Raji (cell line): ENCODE data around the gene ADAMTS12.

ENCODE experiments used
- POLR2A ChIP-seq: IDR thresholded peaks from 2 replicates; pipeline ENCODE4 v1.6.1; 2011; ENCODE audit warnings: low read depth, low read length, control low read depth; ENCODE audit not compliant: insufficient read depth

Gene ADAMTS12, protein sequence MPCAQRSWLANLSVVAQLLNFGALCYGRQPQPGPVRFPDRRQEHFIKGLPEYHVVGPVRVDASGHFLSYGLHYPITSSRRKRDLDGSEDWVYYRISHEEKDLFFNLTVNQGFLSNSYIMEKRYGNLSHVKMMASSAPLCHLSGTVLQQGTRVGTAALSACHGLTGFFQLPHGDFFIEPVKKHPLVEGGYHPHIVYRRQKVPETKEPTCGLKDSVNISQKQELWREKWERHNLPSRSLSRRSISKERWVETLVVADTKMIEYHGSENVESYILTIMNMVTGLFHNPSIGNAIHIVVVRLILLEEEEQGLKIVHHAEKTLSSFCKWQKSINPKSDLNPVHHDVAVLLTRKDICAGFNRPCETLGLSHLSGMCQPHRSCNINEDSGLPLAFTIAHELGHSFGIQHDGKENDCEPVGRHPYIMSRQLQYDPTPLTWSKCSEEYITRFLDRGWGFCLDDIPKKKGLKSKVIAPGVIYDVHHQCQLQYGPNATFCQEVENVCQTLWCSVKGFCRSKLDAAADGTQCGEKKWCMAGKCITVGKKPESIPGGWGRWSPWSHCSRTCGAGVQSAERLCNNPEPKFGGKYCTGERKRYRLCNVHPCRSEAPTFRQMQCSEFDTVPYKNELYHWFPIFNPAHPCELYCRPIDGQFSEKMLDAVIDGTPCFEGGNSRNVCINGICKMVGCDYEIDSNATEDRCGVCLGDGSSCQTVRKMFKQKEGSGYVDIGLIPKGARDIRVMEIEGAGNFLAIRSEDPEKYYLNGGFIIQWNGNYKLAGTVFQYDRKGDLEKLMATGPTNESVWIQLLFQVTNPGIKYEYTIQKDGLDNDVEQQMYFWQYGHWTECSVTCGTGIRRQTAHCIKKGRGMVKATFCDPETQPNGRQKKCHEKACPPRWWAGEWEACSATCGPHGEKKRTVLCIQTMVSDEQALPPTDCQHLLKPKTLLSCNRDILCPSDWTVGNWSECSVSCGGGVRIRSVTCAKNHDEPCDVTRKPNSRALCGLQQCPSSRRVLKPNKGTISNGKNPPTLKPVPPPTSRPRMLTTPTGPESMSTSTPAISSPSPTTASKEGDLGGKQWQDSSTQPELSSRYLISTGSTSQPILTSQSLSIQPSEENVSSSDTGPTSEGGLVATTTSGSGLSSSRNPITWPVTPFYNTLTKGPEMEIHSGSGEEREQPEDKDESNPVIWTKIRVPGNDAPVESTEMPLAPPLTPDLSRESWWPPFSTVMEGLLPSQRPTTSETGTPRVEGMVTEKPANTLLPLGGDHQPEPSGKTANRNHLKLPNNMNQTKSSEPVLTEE (N-terminal part only)

DNA sequence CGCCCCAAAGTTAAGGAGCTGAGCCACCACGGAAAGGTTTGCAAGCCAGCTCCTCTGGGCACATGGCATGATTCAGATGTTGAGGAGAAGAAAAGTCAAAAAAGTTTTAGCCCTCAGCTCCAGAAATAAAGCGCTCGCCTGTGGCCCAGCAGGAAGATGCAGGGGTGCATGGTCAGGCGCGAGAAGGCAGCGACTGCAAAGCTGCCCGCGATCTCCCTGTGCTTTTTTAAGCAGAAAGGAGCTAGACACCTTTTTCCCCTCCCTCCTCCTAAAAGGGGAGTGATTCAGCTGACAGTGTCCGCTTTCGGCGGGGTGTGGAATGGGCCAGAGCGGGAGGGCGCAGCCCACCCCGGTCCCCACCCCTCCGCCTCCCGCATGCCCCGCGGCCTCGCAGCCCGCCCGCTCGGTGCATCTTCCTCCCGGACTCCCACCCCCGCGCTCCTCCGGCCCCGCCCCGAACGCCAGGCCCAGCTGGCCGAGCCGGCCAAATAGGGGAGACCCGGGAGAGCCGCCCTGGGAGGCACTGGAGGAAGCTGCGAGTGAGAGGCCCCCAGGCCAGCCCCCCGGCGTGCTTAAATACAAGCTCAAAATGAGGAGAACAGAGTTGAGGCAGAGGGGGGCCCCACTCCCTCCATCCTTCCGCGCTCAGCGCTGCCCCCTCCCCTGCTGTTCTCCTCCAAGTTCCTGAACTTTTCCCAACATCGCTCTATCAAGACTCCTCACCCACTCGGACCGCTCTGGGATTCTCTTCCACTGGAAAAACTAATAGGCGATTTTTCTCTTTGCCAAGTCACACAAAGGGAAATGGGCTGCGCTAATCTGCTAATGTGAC lies at the start of gene ADAMTS12:
ADAMTS12 (minus strand) TSS at position 203 of the 832 bp plus-strand sequence; CDS start at position 69, 134 bp downstream.
- TF ChIP-seq POLR2A: no peak

DNA sequence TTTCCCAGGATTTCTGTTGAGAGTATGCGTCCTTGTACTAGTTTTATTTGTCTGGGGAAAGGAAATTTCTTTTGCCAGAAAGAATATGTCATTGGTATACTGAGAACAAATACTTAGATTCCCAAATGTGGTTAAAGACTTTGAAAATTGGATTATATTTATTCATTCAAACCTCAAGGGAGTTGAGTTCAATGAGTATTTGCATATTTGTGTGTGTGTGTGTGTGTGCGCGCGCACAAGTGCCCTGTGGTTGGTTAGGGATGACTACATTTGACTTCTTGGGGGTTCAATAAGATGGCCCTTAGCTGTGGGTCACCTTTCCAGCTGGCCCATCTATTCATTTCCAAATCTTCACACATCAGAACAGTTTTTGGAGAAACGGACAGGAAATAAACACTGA lies 49.3 kb upstream of the ADAMTS12 start:
- no peak for TF ChIP-seq POLR2A

DNA sequence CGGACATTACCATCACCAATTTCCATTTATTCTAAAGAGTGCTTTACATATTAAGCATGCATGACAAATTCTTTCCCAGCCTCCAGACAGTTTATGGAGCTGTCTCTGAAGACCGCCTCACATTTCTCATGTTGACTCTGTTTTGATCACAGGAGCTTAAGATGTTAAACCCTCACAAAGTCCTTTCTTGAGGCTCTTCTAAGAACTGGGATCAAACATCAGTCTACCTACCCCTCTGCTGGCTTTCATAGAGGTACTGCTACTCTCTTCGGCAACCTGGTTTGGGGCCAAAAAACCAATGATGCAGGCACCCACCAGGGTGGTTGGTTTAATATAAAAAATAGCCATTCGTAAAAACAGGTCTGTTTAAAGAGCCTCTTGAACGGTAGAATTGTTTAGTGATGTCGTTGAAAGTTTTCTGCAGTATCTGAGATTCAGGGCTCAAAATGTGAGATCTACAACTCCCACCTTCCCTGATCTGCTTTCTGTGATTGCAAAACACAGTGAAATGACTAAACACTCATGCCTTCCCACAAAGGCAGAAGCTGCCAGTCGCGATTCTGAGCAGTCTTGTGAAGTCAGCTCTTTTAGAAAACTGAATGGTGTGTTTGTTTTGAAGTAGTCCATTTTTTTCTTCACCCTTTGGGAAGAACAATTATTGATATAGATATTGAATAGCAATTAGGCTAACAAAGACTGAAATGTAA lies 47.9 kb upstream of the ADAMTS12 start:
- TF ChIP-seq POLR2A: no peak

DNA sequence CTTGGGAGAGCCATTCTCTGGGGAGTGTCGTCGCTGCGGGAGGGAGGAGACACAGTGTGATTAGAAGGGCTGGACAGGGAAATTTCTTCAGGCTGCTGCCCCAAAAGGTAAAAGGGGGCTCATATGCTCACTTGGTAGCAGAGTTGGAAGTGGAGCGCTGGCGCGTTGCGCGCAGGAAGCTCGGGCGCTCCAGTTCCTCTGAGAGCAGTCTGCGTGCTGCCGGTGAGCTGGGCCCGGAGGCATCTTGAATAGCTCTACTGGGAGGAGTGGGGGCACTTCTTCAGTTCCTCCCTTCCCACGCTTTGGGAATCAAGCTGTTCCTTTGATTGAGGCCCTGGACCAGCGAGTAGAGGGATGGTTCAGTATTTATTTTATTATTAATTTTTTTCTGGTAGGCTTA lies 47.1 kb upstream of the ADAMTS12 start:
- no peak for TF ChIP-seq POLR2A

DNA sequence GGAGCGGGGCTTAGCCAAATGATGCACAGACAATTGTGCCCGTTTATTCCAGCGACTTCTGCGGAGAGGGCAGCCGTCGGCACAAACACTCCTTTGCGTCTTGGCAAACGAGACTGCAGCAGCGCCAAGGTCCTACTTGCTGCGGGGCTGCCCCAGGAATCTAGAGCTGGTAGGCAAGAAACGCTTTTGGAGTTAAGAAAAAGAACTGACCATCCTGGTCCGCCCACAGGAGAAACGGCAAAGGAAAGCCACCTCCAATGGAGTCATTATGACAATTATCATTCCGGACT lies 46.7 kb upstream of the ADAMTS12 start:
- no peak for TF ChIP-seq POLR2A

DNA sequence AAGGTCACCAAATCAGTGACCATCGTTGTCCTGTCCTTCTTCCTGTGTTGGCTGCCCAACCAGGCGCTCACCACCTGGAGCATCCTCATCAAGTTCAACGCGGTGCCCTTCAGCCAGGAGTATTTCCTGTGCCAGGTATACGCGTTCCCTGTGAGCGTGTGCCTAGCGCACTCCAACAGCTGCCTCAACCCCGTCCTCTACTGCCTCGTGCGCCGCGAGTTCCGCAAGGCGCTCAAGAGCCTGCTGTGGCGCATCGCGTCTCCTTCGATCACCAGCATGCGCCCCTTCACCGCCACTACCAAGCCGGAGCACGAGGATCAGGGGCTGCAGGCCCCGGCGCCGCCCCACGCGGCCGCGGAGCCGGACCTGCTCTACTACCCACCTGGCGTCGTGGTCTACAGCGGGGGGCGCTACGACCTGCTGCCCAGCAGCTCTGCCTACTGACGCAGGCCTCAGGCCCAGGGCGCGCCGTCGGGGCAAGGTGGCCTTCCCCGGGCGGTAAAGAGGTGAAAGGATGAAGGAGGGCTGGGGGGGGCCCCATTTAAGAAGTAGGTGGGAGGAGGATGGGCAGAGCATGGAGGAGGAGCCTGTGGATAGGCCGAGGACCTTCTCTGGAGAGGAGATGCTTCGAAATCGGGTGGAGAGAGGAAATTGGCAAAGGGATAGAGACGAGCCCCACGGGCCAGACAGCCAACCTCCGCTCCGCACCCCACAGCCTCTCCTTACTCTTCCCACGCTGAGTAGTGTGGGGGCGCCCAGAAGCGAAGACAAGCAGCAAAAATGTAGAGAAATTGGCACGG lies 46.1 kb upstream of the ADAMTS12 start:
- no peak for TF ChIP-seq POLR2A

DNA sequence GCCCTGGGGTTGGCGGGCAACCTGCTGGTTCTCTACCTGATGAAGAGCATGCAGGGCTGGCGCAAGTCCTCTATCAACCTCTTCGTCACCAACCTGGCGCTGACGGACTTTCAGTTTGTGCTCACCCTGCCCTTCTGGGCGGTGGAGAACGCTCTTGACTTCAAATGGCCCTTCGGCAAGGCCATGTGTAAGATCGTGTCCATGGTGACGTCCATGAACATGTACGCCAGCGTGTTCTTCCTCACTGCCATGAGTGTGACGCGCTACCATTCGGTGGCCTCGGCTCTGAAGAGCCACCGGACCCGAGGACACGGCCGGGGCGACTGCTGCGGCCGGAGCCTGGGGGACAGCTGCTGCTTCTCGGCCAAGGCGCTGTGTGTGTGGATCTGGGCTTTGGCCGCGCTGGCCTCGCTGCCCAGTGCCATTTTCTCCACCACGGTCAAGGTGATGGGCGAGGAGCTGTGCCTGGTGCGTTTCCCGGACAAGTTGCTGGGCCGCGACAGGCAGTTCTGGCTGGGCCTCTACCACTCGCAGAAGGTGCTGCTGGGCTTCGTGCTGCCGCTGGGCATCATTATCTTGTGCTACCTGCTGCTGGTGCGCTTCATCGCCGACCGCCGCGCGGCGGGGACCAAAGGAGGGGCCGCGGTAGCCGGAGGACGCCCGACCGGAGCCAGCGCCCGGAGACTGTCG lies 45.4 kb upstream of the ADAMTS12 start:
- no peak for TF ChIP-seq POLR2A

DNA sequence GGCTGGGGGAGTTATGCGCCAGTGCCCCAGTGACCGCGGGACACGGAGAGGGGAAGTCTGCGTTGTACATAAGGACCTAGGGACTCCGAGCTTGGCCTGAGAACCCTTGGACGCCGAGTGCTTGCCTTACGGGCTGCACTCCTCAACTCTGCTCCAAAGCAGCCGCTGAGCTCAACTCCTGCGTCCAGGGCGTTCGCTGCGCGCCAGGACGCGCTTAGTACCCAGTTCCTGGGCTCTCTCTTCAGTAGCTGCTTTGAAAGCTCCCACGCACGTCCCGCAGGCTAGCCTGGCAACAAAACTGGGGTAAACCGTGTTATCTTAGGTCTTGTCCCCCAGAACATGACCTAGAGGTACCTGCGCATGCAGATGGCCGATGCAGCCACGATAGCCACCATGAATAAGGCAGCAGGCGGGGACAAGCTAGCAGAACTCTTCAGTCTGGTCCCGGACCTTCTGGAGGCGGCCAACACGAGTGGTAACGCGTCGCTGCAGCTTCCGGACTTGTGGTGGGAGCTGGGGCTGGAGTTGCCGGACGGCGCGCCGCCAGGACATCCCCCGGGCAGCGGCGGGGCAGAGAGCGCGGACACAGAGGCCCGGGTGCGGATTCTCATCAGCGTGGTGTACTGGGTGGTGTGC lies 44.7 kb upstream of the ADAMTS12 start, which contains the start of gene RXFP3:
RXFP3 (plus strand) TSS at position 6 of the 636 bp plus-strand sequence; CDS start at position 361, 355 bp downstream.
- no peak for TF ChIP-seq POLR2A

DNA sequence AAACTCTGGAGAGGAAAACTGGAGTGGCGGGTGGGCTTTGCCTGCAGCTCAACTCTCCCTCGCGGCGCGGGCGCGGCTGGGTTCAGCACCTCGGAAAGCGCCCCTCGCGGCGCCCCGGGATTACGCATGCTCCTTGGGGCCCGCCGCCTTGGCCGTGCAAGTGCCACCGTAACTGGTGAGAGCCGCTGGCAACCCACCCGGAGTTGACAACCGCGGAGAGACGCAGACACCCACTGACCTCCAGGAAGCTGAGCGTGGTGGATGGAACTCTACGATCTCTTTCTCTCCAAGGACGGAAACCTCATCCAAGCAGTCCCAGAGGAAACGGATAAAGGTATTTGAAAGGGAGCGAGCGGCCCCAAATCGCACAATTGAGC lies 44.2 kb upstream of the ADAMTS12 start:
- TF ChIP-seq POLR2A: no peak

DNA sequence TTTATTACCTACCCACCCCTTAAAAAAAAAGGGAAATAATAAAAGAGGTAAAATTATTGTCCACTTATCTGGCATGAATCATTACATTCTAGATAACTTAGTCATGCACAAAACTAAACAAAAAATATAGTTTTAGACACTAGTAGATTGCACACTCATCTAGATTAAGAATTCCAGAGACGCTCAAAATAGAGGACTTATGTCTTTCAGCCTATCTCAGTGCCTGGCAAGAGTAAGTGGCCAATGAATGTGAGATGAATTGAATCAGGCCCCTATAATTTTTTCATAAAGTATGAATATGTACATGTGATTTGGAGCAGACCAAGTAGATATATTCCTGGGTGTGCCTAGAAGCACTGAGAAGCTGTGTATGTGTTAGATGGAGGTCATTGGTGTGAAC lies 42.4 kb upstream of the ADAMTS12 start:
- TF ChIP-seq POLR2A: no peak

DNA sequence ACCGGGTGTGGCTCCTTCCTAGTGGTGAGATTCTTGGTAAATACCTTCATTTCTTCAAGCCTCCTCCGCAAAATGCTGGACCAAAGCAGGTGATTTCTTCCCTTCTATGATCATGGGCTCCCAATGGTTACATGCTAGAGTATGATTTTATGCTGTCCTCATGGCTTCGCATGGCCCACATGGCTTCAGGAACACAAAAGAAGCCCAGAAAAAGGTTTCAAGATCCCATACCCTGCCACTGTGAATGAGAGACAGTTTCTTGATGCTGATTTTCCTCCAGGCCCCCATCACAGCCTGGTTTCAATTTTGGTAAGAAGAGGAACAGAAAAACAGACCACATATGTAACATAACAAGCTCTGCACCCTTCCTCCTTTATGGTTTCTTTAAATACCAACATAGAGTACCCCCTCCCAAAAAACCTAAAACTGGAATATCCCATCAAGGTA lies 42.0 kb upstream of the ADAMTS12 start:
- TF ChIP-seq POLR2A: no peak

DNA sequence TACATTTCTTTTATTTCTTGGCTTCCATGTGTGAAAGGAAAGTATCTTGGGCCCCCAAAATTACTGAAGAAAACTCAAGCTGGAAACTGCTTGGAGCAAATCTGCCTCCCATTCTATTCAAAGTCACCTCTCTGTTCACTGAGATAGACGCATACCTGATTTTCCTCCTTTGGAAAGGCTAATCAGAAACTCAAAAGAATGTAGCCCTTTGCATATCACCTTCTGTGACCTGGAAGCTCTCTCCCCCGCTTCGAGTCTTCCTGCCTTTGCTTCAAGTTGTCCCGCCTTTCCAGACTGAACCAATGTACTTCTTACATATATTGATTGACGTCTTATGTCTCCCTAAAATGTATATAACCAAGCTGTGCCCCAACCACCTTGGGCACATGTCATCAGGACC lies 39.3 kb upstream of the ADAMTS12 start:
- no peak for TF ChIP-seq POLR2A
